Stimulated activated CD8-positive, alpha-beta memory T cell treated with anti-CD3 and anti-CD28 coated beads, Interleukin-12 subunit alpha, Interleukin-12 subunit beta, amount 100 ng/mL, for 1 hour (primary cell): ENCODE measurements around the gene MRPL46.

Experiments used
- DNase-seq: peaks from one replicate; pipeline ENCODE4 v3.0.0-alpha.2; 2020; ENCODE audit warnings: low read depth

Gene MRPL46

DNA sequence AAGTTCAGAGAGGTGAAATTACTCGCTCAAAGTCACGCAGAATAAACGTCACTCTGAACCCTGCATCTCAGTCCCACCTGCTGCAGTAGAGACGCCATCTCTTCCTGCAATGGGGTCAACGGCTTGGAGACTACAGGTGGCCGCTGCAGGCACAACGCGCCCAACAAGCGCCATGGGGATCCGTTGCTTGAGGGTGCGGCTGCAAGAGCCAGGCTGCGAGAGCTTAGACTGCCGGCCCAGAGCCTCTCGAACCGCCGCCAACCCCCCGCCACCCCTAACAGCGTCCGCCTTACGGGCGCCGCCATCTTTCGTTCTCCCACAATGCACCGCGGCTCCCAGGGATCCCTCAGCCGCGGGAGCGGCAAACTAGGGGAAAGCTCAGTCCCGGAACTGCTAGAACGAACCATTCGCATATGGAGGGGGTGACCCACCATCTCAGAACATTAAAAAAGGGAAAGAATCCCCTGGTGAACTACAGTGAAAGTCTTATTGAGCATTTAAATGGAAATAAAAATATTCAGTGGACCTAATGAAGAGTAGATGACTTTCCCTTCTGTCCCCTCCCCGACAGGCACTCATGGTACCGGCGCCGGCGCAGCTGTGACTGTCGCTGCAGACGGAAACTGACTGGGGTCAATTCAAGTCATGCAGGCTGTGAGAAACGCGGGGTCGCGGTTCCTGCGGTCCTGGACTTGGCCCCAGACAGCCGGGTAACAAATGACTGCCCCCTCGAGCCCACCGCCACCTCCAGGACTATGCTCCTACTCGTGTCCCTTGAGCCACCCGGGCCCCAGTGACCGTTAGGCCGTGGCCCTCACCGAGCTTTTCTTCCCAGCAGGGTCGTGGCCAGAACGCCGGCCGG lies at the start of gene MRPL46, which contains the start of gene MRPS11:
MRPL46 (minus strand) TSS at position 316 of the 862 bp plus-strand sequence; CDS start at position 305, 11 bp downstream.
MRPS11 (plus strand) TSS at position 636 of the 862 bp plus-strand sequence; CDS start at position 646, 10 bp downstream.
- DNase-seq = peak; percentile 83

DNA sequence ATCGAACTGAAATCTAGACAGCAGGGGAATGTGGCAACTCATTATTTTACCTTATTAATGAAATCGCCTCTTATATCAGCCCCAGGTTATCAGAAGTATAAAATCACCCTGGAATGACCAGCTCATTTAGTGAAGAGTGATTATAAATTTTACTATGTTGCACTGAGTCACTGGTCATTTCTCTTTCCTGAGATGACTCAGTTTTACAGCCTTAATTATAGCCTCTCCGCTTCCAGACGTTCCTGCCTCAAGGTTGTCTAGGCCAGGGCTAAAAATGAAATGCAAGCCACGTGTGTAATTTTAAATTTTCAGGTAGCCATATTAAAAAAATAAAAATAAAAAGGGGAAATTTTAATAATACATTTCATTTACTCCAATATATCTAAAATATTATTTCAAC lies 46.0 kb upstream of the MRPL46 start:
- no peak for DNase-seq

DNA sequence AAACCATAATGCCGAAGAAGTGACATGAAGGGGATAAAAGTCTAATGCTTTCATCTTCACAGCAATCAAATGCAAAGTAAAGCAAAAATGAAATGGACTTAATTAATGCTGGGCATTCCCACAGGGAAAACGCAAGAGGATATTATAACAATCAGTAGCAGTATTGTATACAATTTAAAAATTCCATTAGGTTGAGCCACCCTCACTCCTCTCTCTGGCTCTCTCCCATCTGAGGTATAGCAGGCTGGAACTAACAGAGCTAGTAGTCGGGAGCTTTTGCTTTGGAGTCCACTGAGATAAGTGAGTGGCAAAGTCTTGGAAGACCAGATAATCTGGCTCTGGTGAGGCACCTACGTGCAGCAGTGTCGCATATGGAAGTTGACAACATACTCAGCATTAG lies 45.4 kb upstream of the MRPL46 start:
- no peak for DNase-seq

DNA sequence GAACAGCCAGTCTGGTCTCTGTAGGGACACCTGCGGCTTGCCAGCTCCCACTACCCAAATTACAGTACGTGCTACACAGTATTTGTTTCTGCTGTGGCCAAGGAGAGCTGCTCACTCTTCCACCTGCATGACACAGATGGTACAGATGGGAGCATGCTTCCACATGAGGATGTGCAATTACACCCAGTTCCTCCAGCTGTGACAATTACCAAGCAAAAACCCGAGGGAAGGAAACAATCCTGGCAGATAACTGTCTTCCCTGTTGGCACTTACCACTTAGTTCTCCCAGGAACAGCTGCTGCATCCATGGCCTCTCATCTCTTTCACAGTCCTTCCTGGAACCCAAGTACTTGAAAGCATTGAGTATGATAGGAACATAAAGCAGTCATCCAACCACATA lies 44.9 kb upstream of the MRPL46 start:
- DNase-seq = no peak

DNA sequence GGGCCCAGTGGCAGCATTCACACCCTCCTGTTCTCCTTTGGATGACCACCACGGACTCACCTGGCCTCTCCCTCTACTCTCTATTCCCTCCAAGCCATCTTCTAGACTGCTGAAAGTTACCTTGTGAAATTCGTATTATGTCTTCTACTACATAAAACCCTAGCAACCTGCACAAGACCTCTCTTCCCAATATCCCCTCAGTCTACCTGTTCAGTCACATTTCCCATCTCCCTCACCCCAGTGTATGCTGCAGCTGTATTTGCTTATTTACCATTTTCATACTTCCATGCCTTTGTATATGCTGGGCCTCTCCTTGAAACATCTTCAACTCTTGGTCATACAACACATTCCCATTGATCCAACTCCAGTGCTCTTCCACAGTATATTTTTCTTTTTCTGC lies 44.0 kb upstream of the MRPL46 start:
- DNase-seq = no peak

DNA sequence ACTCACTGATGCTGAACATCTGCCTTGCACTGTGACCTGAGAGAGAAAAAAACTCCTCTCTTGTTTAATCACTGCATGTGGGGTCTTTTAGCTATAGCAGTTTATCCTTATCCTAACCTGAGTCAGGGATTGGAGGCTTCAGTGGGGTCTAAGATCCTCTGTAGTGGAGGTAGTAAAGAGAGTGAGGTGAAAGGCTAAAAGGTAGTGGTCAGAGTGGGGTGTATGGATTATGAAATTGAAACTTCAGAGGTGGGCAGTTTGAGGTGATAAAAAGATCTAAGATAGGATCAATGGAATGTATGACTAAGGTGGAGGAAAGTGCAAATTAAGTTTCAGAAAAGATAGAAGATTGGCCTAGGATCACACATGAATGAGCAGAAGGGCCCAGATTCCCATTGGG lies 42.8 kb upstream of the MRPL46 start:
- DNase-seq = no peak

DNA sequence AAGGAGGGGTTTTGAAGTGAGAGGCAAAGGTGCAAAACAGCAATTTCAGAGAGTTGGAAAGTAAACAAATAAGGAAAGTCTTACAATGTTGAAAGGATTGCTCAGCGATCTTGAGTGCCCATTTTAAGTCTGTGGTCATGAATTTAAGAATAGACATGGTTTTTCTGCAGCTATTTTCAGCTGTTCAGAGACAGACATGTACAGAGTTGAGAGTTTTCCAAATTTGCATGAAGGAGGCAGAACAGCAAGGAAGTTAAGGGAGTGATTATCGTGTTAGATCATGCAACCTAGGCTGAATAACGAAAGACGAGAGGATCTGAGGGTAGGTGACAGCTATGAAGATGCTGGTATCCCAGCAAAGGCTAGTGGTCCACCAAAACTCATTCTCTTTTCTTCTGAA lies 42.1 kb upstream of the MRPL46 start:
- DNase-seq = no peak

DNA sequence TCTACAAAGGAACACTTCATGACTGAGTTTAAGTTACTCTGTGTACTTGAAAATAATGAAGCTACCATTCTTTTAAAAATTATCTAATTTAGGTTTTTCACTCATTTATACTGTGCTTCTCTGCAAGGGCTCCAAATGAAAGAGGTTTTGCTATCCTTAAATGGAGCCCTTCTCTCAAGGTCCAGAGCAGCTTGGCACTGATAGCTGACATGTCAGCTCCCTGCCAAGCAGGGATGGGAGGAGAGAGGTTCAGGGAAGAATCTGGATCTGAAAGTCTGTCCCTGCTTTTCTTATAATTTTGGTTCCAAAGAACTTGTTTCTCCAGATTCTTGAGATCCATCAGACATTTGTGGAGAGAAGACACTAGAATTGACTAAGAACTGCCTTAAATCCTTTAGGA lies 39.4 kb upstream of the MRPL46 start:
- DNase-seq = no peak

DNA sequence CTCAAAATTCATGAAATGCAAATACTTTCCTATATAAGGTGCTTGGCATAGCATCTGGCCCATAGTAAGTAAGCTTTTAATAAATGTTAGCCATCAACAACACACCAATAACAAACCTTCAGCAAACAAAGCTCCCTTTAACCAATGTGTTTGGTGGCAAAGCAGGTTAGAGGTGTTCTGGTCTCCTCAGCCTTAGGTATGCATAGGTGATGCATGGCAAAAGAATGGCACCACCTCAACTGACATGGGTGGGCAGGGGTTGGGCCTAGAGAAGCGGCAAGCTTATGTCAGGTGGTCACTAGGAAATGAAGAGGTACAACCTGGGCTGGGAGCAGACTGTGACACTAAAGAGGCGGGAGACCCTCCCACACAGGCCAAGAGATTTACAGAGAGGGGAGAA lies 38.5 kb upstream of the MRPL46 start:
- no peak for DNase-seq

DNA sequence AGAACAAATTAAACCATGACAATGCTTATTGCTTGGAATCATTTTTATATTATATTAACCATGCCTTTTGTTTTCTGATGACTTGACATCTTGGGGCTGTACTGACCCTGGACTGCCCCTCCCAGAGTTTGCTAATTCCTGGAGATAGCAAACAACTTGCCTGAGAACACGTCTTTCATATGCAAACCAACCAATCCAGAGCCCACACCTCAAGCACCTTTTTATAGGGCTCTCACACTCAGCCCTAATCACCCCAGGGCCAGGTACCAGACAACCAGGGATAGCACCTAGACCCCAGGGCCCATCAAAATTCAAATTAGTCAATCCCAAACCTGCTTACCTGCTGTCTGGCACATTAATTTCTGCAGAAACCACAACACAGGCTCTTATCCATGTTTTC lies 37.3 kb upstream of the MRPL46 start:
- DNase-seq = no peak

DNA sequence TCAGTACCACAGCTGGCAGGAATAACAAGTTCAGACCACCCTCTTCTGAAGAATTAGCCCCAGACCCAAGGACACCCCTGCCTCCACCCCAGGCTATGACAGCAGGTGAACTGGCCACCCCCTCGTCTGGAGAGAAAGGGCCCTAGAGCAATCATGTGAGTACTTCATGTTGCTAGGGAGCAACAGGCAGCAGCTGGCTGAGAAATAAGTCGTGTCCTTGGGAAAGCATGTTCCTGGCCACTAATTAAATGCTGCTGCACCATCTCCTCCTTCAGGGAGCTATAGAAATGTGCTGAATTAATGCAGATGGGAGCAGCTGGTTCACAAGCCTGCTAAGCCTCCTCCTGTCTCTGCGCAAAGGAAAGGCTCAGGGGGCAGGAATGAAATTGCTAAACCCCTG lies 31.8 kb upstream of the MRPL46 start:
- DNase-seq = no peak

DNA sequence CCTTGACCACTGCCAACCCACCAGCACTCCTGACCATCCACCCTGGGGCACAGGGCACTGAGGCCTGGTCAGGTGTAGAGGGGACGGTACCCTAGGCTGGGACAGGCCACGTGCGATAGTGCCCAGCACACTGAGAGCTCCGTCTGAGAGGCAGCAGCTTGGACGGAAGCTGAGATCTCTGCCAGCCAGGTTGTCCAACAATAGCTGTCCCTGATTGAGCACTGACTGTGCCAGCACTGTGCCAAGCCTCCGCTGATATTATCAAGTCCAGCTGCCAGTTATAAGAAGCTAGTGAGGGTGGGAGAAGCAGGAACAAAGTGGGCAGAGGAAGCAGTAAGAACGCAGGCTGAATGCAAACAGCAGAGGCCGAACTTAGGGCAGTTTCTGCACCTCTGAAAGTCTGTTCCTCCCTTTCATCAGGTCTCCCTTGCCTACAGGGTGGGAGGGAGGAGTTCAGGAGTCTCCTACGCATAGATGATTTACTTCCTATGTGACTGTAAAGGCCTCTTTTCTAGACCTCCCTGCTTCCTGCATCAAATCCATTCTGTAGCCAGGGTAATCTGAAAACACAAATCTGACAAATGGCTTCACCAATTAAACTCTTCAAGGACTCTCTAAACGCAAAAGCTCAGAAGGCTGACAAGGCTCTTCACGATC lies 30.0 kb upstream of the MRPL46 start:
- DNase-seq = no peak

DNA sequence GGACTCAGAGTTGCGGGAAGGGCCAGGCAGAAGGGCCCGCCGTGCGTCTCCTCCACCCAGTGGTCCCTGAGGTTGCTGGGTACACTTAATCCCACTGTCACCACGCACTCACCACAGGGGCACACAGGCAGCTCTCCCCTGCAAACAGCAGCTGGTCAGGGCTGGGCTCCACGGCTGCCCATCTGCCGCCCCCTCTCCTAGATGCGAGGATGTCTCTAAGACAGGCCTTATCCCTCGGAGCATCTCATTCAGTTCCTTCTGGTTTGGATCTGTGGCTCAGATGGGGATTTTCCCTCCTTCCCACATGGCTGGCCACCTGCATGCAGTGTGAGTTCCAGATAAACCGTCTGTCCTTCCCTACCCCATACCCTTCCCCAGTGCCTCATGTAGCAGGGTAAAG lies 26.7 kb upstream of the MRPL46 start:
- no peak for DNase-seq

DNA sequence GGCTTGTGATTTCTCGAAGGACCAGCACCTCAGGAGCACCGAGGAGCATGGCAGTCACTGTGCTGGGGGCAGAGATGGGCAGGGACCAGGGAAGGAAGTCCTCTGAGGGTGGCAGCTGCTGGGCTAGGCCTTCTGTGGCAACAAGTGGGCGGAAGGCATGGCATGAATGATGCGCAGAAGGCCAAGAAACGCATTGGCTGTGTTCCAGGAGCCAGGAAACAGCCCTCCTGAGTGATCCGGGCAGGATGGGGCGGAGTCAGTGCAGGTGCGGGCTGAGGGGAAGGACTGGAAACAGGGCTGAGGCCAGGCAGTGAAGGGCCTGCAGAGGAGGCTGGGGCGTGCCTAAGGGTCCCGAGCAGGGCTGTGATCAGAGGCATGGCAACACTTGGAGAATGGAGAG lies 24.0 kb upstream of the MRPL46 start:
- DNase-seq = no peak

DNA sequence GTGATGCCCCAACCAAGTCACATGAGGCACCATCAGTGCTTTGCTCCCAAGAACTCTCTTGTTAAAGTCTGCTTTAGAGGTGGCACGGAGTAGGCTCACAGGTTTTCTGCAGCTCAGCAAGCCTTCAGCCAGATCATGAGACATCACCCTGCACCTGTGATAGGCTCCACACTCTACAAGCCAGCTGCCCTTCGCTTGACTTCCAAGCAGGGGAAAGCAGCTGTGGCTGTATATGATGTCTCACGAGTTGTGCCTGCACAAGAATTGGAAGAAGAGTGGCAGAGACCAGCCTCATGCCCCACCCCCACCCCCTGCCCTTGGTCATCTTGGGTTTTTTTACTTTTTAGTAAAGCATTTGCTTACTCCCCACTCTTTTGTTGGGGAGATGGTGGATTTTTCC lies 22.8 kb upstream of the MRPL46 start:
- DNase-seq = no peak

DNA sequence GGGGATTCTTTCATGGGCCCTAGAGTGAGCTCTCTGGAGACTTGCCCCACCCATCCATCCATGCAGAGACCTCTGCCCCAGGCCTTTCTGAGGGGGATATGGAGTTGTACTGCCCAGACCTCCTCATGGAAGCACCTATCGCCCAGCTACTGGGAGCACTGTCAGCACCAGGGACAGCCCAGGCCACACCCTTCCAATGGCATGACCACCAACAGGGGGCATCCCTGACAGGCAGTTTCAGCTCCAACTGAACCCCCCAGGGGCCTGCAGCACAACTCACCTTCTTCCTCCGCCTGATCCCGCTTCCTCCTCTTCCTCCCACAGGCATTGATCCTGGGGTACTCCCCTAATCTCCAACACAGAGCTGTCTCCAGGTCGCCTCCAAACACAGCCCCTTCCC lies 22.1 kb upstream of the MRPL46 start:
- DNase-seq = no peak

DNA sequence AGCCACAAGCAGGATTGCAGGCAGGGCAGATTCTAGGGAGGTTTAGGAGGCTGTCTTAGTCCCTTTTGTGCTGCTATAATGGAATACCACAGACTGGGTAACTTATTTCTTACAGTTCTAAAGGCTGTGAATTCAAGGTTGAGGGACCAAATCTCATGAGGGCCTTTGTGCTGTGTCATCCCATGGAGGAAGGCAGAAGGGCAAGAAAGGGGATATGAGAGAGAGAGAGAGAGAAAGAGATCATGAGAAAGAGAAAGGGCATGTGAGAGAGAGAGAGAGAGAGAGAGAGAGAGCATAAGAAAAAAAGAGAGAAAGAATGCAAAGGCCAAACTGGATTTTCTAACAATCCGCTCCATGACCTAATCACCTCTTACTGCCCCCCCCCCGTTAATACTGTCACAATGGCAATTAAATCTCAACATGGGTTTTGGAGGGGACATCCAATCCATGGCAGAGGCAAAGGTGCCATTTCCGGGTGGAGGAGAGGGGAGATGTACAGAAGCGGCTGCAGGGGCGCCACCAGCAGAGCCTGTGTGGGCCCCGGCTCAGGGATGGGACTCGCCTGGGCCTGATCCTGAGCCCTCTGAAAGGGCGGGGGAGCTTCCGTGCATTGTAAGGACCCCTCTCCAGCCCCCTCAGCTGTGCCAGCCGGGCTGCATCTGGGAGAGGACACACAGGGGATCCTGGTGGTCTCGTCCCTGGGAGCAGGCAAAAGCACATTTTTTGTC lies 20.8 kb upstream of the MRPL46 start:
- DNase-seq = no peak

DNA sequence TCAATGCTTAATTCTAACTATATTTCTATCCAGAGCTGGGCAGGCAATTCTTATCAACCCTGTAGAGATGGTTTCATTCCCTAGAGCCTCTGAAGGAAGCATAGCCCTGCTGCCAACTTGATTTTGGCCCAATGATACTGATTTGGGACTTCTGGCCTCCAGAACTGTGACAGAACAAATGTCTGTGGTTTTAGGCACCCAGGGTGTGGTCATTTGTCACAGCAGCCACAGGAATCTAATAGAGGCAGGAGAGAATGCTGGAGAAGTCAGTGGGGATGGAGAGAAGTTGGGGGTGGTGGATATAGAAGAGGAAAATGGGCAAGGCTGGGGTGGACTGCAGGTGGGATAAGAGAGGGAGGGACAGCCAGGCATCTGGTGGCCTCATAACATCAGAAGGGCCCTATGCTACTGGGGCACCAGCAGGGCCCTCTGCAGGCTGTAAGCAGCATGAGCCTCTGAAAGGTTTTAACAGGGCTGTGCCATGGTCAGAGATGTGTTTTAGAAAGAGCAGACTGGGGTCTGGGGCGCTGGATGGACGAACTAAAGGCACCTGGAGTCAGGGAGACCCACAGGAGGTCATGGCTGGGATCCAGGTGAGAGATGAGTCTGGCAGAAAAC lies 20.1 kb upstream of the MRPL46 start:
- no peak for DNase-seq

DNA sequence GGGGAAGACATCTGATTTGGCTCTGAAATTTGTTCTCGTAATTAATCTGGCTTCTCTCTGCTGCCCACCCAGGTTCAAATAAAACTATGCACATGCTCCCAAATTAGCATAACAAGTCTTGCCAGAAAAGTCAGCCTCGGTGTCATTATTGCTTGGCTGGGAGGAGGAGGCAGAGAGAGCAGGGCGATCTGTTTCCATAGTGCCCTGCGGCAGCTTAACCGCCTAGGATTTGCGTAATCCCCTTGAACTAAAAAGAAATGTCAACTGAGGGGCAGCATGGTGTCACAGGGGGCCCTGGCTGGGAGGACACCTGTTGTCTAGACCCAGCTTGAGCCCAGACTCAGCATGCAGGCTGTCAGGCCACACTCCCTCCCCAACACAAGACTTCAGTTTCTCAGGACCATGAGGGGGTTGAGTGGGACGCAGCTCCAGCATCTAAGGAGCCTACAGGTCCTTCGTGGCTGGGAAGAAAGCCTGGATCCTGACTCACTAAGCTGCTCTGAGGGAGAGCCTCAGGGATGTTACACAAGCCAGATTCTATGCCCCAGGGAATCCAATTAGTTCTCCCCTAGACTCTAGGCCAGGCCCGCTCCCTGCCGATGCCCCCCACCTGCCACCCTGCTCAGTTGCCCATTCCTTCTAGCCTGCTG lies 17.6 kb upstream of the MRPL46 start:
- no peak for DNase-seq

DNA sequence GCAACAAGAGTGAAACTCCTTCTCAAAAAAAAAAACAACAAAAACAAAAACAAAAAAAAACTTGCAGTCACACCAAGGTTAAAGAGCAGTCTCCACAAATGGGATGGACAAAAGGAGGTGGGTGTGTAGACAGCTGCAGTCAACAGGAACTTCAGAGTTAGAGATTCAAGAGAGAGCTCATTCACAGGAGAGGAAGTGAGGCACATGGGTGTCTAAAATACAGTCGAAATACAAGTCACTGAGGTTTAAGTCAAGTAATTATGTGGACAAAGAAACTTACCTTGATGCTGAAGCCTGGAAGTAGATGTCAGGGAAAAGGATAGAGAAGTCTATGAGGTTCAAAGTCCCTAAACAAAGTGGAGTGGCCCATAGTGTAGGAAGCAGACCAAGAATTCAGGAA lies 15.1 kb upstream of the MRPL46 start:
- DNase-seq = no peak

DNA sequence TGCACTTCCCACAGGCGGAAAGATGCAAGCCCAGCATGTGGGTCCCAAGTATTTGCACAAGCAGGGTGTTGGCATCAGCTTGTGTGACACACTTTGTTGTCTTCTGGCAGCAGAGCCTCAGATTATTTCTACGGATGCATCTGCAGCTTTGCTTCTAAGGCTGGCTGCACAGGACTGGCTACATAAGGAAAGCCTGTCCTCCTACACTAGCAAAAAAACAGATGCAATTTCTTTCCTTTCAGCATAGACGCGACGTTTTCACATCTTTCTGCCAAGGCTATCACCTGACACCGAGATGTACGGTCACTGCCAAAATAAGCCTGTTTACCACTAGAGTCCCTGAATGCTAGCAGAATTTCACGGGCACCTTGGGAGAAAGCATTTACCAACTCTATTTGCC lies 13.8 kb upstream of the MRPL46 start:
- no peak for DNase-seq

DNA sequence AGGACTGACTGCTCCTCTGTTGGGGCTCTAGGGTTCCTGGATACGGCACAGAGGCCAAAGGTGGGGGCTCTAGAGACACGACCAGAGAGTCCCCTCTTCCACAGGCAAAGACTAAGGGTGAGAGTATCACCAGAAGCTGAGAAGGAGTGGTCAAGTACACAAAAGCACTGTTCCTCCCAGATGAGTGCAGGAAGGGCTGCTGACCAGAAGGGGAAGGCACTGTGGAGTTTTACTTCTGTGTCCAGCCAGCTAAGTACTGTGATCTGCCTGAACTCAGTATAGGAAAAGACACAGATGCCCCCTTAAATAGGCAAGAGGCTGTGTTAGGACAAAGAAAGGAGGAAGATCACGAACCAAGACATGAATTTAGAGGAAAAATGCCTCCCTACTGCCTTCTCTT lies 12.0 kb upstream of the MRPL46 start:
- no peak for DNase-seq
